GM18526 (cell line): ENCODE data around the gene UBE2H.

Source experiments
- POLR2A ChIP-seq: IDR thresholded peaks from 3 replicates; pipeline ENCODE4 v1.6.1; 2011; ENCODE audit not compliant: insufficient read length; ENCODE audit errors: extremely low read depth

The UBE2H gene

DNA sequence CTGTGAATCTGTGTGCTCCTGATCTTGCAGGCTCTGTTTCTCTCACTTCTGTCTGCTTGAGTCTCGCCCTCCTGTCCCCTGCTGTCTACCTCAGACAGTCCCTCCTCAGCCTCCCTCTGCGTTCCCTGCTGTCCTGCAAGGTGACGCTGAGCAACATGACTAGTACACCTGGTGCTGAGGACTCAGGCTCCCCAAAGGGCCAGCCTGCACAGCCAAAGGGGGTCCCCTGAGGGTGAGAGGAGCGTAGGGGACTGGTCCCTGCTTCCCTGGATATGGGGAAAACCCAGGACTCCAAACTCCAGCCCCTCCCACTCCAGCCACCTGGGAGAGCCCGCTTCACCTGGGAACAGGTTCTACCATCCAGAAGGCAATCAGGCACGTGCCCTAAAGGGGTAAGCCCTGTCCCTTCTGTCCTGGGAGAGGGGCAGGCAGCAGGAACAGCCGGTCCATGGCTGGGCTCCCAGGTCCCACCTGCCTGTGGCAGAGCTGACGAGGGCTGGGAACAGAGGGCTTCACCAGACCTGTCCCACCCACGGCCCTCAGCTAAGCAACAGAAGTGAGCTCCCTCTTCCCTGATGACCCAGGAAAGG is 156.5 kb downstream of the UBE2H start:
- no peak for TF ChIP-seq POLR2A

DNA sequence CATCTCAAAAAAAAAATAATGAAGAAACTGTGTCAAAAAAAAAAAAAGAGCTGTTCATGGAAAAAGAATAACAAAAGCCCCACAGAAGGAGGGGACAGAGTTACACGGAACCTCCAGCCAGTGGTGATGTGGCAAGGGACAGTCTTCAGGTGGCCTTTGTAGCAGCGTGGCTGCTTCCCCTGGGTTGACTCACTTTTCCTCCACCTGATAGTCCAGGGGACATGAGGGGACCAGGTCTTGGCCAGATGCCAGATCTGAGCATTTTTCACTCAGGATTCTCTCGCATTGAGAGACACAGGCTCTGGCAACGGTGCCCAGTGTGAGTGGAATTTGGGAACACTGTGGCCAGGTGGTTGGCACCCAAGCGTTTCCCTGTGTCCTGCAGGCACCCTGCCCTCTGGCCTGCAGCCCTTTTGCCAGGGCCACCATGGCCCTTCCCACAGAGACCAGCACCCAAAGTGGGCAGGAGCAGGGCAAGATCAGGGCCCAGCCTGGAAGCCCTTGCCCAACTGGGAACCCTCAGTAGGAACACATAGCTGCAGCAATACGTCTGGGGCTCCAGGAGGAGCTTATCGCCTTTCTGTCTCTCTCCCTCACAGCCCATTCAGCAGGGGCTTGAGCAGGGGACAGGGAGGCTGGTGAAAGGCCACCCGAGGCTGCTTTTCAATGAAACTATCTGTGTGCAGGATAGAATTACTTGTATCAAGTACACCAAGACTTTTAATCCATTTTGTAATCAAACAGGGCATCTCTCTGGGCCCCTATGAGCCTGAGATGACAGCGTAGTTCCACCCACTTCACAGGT is 159.1 kb downstream of the UBE2H start:
- TF ChIP-seq POLR2A: no peak

DNA sequence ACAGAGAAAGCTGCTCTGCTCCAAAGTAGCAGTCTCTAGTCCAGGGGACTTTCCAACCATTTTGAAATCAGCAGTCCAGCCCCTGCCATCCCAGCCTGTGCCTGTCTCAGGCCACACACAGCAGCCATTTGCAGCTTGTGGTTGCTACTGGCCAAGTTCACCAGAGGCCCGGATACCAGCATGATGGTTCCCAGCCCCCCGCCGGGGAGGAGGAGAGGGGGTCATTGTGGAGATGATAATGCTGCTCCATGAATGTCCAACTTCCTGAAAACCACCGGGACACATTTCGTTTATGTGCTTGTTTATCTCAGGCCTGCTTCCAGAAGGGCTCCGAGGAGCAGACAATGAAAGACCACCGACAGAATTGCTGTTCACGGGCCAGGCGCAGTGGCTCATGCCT is 160.0 kb downstream of the UBE2H start:
- no peak for TF ChIP-seq POLR2A

DNA sequence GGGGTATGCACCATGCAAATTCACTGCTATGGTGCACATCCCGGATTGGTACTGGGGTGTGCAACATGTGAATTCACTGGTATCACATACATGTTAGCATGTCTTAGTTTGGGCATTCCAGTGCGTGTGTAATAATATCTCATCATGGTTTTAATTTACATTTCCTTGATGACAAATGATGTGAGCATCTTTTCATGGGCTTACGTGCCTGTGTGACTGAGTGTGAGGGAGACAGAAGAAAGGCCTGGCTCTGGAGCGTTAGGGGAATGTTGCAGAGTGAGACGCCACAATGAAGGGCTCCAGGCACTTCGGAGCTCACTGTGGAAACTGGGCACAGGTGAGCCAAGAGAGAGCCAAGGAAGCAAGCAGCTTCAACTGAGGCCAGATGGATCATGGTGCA is 162.6 kb downstream of the UBE2H start:
- no peak for TF ChIP-seq POLR2A

DNA sequence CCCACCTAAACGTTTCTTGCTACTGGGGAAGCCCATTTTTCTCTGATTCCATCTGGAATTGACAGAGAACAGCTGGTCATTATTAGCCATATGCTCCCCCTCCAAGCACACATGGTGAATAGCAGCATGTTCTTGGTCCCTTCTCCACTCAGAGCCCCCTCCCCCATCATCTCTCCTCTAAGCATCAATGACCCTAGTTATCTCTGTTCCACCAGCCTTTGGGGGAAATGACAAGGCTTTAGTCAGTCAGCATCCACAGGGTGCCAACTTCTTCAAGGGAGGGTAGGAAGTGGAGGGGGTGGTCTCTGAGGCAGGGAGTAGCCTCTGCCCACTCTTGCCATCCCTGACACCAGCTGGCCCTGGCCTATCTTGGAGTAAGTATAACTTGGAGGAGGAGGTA is 163.1 kb downstream of the UBE2H start:
- no peak for TF ChIP-seq POLR2A

DNA sequence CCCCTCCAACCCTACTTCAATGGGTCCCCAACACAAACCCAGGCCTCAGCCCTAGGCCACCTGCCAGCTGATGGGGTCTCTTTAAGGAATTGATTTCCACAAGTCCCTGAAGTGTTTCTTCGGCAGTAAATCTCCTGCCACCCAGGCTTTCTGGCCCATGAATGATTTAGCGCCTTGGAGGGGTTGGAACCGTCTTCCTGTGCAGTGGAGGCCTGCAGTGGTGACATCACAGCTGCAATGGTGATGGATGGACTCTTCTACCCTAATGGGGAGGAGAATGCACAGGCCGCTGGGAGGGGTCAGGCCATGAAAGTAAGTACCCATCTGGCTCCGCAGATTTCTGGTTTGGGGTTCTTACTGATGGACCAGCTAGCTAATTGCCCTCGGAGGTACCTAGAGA is 163.8 kb downstream of the UBE2H start:
- no peak for TF ChIP-seq POLR2A

DNA sequence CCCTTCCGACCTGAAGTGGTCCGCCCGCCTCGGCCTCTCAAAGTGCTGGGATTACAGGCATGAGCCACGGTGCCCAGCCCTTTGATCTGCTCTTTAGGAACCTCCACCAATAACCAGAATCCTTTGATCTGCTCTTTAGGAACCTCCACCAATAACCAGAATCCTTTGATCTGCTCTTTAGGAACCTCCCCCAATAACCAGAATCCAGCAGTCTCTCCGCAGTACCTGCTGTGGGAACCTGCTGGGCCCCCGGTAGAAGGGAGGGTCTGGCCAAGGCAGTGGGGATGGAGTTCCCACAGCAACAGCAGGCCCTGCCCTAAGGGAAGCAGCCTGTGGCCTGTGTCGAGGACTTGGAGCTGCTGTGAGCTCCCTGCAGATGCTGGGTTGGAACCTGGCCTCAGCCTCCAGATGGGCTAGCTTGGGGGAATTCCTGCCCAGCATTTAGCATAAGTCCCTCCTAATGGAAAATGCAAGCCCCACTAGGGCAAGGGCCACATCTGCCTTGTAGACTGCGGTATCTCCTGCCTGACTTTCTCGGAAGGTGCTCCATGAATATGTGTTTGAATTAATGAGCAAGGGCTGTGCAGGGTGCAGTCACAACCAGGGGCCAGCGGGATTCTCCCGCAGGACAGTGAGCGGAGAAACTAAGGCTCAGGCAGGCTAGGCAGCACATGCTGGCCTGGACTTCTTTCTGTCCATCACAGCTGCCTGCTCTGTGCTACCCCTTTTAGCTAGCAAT is 165.8 kb downstream of the UBE2H start:
- TF ChIP-seq POLR2A: no peak

DNA sequence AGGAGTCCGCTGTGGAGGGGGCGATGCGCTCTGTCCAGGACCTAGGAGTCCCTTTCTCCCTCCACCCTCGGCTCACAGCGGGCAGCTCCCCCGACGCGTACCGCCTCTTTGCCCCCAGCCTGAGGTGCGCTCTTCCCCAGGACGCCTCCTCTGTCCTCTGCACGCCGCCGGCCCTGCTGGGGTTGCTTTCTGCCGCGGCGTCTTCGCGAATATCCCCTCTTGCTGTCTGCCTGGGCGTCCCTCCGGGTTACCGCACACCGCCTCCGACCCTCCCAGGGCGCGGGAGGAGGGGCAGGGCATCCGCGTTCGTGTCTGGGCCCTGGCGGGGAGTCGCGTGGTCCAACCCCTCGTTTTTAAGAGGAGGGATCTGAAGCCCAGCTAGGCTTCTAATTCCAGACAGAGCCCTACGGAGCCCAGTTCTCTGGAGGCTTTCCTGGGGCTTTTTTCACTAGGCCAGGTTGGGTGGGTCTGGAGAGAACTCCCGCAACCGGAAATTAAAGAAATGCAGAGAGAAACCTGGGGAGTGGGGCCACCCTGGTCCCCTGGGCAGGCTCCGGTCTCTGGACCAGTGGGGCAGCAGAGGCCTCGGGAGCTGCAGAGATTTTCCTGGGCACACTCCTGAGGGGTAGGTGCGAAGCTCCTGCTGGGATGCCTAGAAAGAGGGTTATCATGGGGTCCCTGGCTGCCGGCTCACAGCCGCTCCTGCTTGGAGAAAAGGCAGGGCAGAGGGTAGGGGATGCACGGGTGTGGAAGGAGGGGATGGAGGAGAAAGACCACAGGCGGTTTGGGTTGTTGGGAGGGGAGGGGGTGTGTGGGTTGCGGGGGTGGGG is 166.9 kb downstream of the UBE2H start:
- no peak for TF ChIP-seq POLR2A

DNA sequence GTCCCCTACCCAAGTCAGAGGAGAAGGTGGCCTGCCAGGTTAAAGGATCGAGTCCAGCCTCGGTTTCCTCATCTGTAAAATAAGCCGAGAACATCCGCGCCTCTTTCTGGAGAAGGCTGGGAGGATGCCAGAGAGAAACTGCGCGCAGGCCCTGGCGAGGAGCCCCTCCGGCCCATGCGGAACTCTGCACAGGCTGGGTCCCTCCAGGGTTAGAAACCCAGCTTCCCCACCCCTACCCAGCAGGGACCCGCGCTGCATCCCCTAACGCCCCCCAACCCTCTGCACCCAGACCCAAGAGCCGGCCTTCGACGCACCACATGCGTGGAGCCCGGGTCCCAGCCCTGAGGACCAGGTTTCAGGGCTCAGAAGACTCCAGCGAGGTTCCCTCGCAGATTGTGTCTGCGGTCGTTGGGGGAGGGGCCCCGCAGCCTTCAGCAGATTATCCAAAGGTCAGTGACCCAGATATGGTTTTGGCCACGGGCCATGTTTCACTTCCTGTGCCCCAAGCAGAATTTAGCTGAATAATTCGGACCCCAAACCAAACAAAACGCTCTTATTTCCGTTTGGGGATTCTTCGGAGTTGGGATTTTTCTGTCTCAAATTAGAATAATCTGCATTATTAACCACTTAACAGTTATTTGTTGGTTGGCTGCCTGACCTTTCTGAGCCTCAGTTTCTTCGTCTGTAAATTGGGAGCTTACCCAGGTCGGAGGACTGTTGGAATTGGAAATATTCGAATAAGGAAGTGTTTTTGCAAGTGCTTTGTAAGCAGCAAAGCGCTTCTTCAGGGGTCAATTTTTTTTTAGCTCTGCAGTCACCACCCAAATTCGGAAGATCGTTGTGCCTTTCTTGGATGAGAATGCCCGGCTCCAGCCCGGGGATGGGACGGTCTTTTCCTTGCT is 167.7 kb downstream of the UBE2H start:
- TF ChIP-seq POLR2A: no peak

DNA sequence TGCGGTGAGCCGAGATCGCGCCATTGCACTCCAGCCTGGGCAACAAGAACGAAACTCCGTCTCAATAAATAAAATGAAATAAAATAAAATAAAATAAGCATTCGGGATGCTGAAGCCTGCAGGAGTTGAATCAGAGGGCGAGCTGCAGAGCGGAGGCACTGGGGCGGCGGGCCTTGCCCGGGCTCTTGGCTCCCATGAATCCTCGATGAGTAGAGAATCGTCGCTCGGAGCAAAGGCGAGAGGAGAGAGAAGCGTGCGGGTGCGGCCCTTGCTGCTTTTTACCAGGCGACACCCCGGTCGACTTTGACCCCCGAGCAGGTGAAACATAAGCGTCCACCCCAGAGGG is 168.3 kb downstream of the UBE2H start:
- no peak for TF ChIP-seq POLR2A

DNA sequence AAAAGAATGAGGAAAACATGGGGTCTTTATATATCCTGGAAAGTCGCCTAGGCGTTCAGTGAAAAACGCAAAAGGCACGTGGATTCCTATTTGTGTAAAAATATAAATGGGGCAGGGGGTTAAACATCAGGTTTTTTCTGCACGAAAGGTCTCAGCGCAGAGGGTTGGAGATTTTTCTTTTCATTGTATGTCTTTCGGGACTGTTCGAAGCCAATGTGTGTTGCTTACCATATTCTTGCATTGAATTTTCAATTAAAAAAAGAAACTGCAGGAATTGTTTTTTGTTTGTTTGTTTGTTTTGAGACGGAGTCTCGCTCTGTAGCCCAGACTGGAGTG is 169.2 kb downstream of the UBE2H start:
- TF ChIP-seq POLR2A: no peak

DNA sequence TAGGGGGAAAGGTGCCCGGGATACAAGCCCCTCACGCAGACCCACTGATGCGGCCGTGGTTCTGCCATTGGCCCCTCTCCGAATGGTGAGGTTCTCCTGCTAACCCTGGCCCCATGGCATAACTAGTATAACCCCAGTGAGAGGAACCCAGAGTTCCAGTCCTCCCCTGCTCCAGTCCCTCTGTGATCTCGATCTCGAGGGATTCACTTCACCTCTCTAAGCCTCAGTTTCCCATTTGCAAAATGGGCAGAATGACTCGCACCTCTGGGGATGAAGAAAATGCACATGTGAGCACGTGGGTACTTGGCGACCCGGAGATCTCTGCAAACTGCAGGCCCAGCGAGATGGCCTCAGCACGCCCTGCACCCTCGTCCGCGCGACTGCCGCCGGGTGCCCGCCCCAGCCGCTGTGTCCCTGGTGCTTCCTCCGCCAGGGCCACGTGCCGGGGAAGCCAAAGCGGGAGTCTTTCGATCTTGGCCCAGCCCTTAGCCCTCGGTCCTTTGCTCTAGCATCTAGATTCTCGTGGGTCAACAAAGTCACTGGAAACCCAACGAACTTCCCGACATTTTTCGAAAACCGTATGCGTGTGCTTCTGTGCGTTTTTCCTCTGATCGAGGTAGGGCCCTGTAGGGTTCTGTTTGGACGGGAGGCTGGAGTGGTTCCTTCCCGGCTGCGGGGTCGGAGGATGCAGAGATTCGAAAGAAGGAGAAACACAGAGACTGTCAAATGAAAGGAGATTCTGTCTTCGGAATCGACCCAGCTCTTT is 169.8 kb downstream of the UBE2H start:
- no peak for TF ChIP-seq POLR2A

DNA sequence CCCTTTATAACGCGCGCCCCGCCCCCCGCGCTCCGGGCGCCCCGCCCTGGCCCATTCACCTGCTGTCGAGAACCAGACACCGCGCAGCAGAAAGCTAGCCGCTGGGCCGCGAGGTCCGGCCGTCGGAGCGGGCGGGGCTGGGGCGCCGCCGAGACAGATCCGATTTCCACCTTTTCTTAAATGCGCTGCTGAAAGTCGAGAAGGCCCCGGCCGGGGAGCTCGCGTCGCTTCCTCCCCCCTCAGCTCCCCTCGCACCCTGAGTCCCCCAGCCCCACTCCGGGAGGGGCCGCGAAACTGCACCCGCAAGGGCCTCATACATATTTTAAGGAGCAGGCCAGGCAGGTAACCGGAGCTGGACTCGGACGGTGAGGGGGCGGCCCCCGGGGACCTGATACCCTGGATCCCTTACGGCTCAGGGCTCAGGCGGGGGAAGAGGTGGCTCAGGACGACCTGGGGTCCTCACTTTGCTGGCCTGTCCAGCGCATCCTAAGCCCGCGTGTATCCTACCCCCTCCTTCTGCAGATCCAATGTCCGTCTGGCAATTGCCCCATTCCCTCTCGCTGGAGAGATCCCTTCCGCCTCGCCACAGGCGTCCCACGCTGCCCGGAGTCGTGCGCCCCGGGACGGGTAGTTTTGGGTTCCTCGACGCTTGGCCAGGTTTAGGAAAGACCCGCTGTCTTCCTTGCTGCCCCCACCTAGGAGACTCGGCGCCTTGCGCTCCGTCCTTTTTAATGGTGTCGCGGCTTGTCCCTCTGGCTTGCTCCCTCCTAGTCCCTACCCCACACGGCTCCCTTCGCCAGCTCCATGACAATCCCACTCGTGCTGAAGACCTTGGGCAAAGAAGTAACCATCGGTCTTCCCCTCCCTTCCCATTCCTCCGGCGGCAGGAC is 170.6 kb downstream of the UBE2H start:
- no peak for TF ChIP-seq POLR2A
